ENCODE measurements around the gene PDE4D.

DNA sequence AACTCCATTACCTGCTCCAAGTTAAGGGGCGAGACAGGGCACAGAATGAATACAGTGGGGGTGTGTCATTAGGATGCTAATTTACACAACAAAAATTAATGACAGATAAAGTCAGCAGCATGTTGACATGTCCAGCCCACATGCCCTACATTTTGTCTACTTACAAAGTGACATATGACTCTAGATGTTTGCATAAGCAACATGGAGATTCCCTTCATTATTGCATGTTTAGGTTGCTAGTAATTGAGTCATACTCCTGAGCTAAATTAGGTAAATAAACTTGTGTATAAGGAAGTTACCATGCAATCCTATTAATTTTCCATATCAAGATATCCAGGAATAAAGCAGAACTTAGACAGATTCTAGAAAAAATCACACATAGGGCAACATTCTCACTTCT lies 232.2 kb downstream of the PDE4D start:
- TF ChIP-seq, protein P1, sequence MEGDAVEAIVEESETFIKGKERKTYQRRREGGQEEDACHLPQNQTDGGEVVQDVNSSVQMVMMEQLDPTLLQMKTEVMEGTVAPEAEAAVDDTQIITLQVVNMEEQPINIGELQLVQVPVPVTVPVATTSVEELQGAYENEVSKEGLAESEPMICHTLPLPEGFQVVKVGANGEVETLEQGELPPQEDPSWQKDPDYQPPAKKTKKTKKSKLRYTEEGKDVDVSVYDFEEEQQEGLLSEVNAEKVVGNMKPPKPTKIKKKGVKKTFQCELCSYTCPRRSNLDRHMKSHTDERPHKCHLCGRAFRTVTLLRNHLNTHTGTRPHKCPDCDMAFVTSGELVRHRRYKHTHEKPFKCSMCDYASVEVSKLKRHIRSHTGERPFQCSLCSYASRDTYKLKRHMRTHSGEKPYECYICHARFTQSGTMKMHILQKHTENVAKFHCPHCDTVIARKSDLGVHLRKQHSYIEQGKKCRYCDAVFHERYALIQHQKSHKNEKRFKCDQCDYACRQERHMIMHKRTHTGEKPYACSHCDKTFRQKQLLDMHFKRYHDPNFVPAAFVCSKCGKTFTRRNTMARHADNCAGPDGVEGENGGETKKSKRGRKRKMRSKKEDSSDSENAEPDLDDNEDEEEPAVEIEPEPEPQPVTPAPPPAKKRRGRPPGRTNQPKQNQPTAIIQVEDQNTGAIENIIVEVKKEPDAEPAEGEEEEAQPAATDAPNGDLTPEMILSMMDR (conservative IDR thresholded peaks at IDR 0.05; ENCODE audit: low read depth, low read length), result no peak
- TF ChIP-seq EZH2 (IDR thresholded peaks at IDR 0.05; ENCODE audit: borderline replicate concordance, low read depth, low read length, poor library complexity, severe bottlenecking), result no peak
